B cell (primary cell): ENCODE data around the gene USP53.

Source experiments
- CTCF ChIP-seq: fragments of 200-600 bp; IDR thresholded peaks from one replicate; pipeline ENCODE4 v1.8.0; 2022; ENCODE audit warnings: antibody characterized with exemption, mild to moderate bottlenecking
- EZH2 ChIP-seq: IDR thresholded peaks from 2 replicates; pipeline ENCODE4 v1.6.1; 2012; ENCODE audit warnings: borderline replicate concordance, low read depth, mild to moderate bottlenecking, moderate library complexity, low read length; ENCODE audit not compliant: insufficient read depth, poor library complexity, severe bottlenecking

GRCh38 chr4:119231491-119231890 is 19.0 kb downstream of the USP53 start:
- TF ChIP-seq EZH2 (no peak), CTCF (no peak)
